Measurements from ENCODE around the gene OVCA2.

OVCA2 gene

DNA sequence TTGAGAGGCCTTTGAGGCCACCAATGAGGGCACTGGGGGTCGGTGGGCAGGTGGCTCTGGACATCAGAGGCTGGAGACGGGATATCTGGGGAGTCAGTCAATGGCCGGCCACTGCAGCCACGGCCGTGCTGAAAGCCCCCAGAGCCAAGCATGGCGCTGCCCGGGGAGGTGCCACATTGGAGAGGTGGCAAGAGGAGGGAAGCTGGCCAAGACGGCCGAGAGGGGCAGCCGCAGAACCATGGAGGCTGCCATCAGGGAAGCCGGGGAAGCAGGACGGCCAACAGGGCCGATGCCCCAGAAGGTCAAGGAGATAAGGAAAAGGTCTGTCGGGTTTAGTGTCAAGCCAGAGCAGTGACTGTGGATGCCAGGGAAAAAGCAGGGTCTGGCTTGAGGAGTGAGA is 26.5 kb upstream of the OVCA2 start:
- no peak for DNase-seq

DNA sequence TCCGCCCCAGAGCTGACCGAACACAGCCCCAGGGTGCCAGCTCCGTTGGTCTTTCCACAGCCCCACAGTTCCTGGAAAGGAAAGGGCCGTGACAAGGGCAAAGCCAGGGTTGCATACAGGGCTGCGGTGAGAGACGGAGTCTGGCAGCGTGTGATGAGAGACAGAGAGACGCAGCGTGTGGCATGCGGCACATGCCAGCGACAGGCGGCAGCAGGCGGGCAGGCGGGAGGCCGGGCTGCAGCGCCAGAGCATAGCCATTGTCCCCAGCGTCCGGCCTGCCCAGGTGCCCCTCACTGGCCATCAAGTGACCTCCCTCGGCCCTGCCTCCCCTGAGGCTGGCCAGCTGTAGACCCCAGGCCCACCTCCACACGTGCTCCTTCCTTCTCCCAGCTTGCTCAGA is 25.3 kb upstream of the OVCA2 start:
- DNase-seq, result no peak

DNA sequence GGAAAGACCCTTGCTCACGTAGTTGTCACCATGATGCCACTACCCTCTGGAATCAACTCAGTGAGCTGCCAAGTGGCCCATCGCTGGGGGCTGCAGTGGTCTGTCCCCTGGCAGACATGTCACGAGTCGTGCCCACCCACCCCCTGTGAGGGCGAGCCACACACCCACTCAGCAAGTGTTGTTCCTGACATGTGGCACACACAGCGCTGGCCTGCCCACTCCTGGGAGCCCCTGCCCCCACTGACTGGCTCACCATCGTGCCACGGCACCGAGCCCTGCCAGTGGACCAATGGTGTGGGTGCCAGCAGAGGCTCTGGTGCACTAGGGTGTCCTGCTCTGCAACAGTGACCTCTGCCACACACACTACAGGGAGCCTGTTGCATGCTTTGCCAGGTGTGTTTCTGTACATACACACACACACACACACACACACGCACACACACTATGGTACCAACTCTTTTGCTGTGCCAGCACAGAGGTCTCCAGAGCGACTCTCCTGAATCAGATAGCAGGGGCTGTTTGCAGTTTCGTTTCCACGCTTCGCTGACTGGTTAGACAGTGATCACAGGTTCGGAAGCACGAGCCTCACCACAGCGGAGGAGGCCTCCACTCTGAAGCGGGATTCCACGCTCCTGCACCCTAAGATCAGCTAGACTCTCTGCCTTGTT is 24.4 kb upstream of the OVCA2 start:
- no peak for DNase-seq

GRCh38 chr17:2018716-2019510 is 22.9 kb upstream of the OVCA2 start:
- DNase-seq, result peak; percentile 47

- no peak for DNase-seq
Measured at GRCh38 chr17:2019723-2020122, 22.1 kb upstream of the OVCA2 start.

DNA sequence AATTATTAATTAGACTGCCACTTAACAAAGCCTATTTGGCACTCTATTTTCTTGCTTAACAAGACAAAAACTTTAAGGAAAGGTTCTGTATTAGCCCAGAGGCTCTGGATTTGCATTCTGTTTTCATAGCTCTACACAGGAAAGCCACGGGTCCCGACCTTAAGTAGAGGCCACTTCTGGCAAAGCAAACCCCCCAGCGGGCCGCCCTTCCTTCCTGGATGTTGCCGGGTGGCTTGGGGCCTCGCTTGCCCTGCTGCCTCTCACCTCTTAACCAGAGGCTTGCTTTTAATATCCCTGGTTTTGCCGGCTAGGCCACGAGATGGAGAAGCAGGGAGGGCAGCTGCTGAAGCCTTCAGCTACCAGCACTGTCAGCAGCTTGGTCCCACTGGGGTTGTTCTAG is 21.1 kb upstream of the OVCA2 start:
- no peak for DNase-seq

DNA sequence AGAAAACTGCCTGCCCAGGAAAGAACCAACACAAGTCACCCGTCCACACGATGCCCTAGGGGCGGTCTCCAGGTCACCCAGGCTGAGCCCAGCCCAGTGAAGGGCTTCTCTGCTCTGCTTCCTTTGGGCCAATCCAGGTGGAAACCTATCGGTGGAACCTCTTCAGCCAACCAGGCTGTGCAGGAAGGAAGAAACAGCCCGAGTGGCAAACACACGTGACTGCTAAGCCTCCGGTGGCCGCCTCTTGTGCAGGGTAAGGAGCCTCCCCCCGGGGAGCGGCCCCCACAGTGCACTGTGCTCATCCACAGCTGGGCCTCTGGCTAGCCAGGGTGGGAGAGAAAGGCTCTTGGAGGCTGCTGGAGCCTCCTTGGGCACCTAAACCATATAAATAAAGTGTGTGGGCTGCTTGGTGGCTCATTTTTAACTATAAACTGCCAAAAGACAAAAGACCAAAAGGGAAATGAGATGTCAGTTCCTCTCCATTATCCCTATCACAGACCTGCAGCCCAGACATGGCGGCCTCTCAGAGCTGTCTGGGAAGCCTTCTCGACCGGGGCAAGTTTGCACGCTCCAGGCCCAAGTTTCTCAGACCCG is 19.1 kb upstream of the OVCA2 start:
- DNase-seq, result no peak

- DNase-seq, result no peak
Measured at GRCh38 chr17:2023256-2023655, 18.6 kb upstream of the OVCA2 start.

GRCh38 chr17:2023692-2024571 is 17.9 kb upstream of the OVCA2 start:
- peak; percentile 83 for DNase-seq

DNA sequence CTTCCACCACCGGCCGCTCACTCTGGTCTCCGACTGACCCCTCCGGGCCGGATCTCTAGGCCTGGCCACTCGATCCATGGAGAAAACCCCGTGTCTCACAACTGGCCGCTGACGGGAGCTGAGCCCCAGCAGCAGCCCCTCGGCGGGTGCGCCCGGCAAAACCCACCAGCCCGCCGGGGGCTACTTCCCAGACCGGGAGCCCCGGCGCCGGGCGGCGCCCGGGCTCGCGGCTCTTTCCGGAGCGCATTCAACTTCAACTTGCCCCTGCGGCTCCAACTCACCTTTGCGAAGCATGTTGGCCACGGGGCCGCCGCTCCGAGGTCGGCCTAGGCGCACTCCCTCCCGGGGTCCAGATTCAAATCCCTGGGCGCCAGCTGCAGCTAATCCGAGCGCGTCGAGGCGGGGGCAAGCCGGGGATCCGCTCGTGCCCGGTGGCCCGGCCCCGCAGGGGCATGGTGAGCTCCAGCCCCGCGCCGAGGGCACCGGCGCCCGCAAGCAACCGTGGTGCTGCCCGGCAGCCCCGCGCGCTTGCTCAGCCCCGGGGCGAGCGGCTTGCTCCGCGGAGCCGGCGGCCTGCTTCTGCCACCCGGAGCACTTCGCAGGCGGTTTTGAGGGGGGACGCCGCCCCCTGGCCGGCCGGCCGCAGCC is 17.1 kb upstream of the OVCA2 start:
- DNase-seq, result peak; percentile 40

GRCh38 chr17:2025220-2025621 is 16.6 kb upstream of the OVCA2 start, which contains the start of gene RTN4RL1:
Gene RTN4RL1 (minus strand): TSS chr17:2025334. CDS start chr17:2024865, 469 bp downstream.
- DNase-seq, result peak; percentile 92

GRCh38 chr17:2025622-2026309 is 16.1 kb upstream of the OVCA2 start:
- DNase-seq, result peak; percentile 79

GRCh38 chr17:2027528-2028233 is 14.1 kb upstream of the OVCA2 start:
- DNase-seq, result no peak

GRCh38 chr17:2028234-2028614 is 13.6 kb upstream of the OVCA2 start:
- no peak for DNase-seq

GRCh38 chr17:2028737-2029136 is 13.1 kb upstream of the OVCA2 start:
- DNase-seq, result no peak

DNA sequence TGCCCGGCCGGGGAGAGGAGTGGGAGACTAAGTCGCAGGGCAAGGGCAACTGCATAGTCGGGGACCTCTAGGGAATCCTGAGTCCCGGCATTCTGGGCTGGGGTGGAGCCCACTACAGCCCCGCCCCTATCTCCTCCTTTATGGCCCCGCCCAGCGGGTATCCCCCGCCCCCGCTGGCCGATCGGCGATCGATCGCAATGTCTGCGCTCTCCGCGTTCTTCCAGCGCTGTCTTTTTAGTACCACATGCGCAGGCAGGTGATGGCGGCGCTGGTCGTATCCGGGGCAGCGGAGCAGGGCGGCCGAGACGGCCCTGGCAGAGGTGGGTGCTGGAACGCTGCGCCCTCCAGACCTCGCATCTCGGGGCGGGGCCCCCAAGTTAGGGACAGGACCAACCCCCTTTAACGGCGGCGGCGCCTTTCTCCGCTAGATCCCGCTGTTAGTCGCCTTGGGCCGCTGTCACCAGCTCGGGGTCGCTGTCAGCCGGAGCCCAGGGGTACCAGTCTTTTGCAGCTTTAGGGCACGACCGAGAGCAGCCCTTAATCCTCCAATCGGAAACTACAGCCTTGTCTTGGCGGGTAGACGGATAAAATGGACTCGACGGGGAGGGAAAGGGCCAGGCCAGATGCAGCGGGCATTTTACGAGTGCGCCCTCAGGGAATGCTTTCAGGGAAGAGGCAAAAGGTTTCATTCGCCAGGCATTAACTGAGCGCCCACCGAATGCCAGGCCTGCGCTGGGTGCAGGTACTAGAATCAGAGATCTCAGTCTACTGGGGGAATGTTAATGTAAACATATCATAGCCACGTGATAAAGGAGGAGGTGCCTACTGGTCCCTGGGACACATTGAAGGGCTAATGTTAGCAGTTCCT is 11.7 kb upstream of the OVCA2 start, which contains the start of gene DPH1:
TSS of gene DPH1 (plus strand) at position 243 of the 868 bp plus-strand sequence. CDS start at position 260, 17 bp downstream.
- DNase-seq, result peak; percentile 92

- no peak for DNase-seq
Measured at GRCh38 chr17:2030779-2031163, 11.1 kb upstream of the OVCA2 start.

GRCh38 chr17:2033153-2033552 is 8.7 kb upstream of the OVCA2 start:
- DNase-seq, result no peak

- peak; percentile 78 for DNase-seq
Measured at GRCh38 chr17:2034157-2034556, 7.7 kb upstream of the OVCA2 start.
